ENCODE data around the gene SLC22A16.

Gene SLC22A16

DNA sequence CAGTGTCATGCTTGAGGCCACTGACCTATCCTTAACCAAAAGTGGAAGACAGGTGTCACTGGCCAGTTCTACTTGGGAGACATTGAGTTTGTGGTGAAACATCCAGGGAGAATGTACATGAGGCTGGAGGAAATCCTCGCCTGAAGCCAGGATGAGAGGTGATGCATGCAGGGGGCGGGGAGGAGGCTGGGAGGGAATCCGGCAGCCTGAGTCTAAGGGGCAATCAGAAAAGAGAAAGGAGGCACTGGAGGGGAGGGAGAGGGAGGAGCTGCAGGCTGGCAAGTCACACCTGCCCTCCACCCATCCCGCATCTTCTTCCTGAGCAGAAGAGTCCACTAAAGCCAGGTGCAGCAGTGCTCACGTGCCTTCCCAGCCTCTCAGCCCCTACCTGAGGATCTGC lies 46.2 kb downstream of the SLC22A16 start:
- H3K36me3 ChIP-seq (ENCODE audit: control insufficient read depth in 5 of 5, insufficient read depth in 5 of 5, low read length in 5 of 5) = no peaks in the 10 kb centered on the region
- no peak overlapping the region for H3K4me3 ChIP-seq (ENCODE audit: low read depth in 1 of 5, low read length in 5 of 5)
- H3K27ac ChIP-seq (ENCODE audit: low read depth, low read length) = no peak overlapping the region
- H3K9me3 ChIP-seq (ENCODE audit: control insufficient read depth in 5 of 5, low read length in 5 of 5) = peaks cover 0 to 3% (median 0%) of the 10 kb centered on the region in 5 donors
- H3K9ac ChIP-seq (ENCODE audit: low read length in 5 of 5) = no peak overlapping the region
- peaks cover 0 to 6% (median 3%) of the 10 kb centered on the region in 5 donors for H3K27me3 ChIP-seq (ENCODE audit: control insufficient read depth in 5 of 5, insufficient read depth in 4 of 5, low read length in 5 of 5)
- H3K4me1 ChIP-seq (ENCODE audit: control insufficient read depth in 5 of 5, insufficient read depth in 5 of 5, low read length in 5 of 5) = no peaks in the 10 kb centered on the region

DNA sequence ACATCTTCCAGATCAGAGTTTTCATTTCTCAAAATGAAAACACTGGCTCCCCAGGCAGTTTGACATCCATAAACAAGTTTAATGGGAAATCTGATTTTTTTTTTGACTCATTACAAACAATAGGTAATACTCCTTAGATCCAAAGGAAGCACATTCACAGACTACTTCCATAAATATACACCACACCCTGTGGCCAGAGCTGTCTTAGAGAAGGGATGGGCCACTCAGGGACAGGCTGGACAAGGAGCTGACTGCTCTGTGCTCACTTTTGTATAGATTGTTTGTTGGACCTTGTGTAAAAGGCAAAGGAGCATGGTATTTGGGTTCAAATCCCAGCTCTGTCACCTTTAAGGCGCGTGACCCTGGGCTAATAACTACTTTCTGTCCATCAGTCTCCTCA lies 48.3 kb downstream of the SLC22A16 start:
- H3K27ac ChIP-seq (ENCODE audit: low read depth, low read length) = no peak overlapping the region
- H3K4me3 ChIP-seq (ENCODE audit: low read depth in 1 of 5, low read length in 5 of 5) = no peak overlapping the region

DNA sequence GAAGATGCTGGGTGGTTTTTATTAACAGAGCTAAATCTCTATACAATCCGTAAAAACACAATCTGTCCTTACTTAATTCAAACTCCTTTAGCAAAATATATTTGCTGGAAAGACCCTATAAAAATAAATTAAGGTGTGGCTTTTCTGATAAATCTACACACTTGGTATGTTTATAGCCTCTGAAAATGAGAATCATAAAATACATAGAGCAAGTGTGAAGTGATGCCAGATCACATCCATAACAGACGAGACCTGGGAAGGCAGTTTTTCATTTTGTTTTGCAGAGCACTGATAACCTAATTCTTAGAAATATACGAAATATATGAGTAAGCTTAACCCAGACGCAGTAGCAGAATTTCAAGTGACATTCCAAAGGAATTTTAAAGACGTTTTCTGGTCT lies 50.6 kb downstream of the SLC22A16 start:
- peaks cover 0 to 4% (median 3%) of the 10 kb centered on the region in 5 donors for H3K27me3 ChIP-seq (ENCODE audit: control insufficient read depth in 5 of 5, insufficient read depth in 4 of 5, low read length in 5 of 5)
- H3K9me3 ChIP-seq (ENCODE audit: control insufficient read depth in 5 of 5, low read length in 5 of 5) = peaks cover 0 to 8% (median 0%) of the 10 kb centered on the region in 5 donors
- H3K4me3 ChIP-seq (ENCODE audit: low read depth in 1 of 5, low read length in 5 of 5) = no peak overlapping the region
- H3K36me3 ChIP-seq (ENCODE audit: control insufficient read depth in 5 of 5, insufficient read depth in 5 of 5, low read length in 5 of 5) = no peaks in the 10 kb centered on the region
- no peak overlapping the region for H3K27ac ChIP-seq (ENCODE audit: low read depth, low read length)
- no peaks in the 10 kb centered on the region for H3K4me1 ChIP-seq (ENCODE audit: control insufficient read depth in 5 of 5, insufficient read depth in 5 of 5, low read length in 5 of 5)
- H3K9ac ChIP-seq (ENCODE audit: low read length in 5 of 5) = no peak overlapping the region

More for the DNA sequence above, 48.3 kb downstream of the SLC22A16 start:
- Histone ChIP-seq H3K36me3 (ENCODE audit: control insufficient read depth in 5 of 5, insufficient read depth in 5 of 5, low read length in 5 of 5) (no peaks in the 10 kb centered on the region), H3K9ac (ENCODE audit: low read length in 5 of 5) (no peak overlapping the region), H3K4me1 (ENCODE audit: control insufficient read depth in 5 of 5, insufficient read depth in 5 of 5, low read length in 5 of 5) (no peaks in the 10 kb centered on the region), H3K27me3 (ENCODE audit: control insufficient read depth in 5 of 5, insufficient read depth in 4 of 5, low read length in 5 of 5) (peaks cover 0 to 6% (median 3%) of the 10 kb centered on the region in 5 donors), H3K9me3 (ENCODE audit: control insufficient read depth in 5 of 5, low read length in 5 of 5) (no peaks in the 10 kb centered on the region)

DNA sequence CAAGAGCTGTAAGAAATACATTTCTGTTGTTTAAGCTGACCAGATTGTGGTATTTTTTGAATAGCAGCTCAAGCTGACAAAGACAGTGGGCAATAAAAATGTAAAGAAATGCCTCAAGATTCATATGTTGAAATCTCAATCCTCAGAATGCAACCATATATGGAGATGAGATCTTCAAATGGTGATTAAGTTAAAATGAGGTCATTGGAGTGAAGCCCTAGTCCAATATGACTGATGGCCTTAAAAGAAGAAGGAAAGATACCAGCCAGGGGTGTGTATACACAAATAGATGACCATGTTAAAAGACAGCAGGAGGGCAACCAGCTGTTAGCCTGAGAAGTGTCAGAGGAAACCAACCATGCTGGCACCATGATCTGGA lies 54.0 kb downstream of the SLC22A16 start:
- Histone ChIP-seq H3K9me3 (ENCODE audit: control insufficient read depth in 5 of 5, low read length in 5 of 5) (peaks cover 0 to 8% (median 0%) of the 10 kb centered on the region in 5 donors), H3K27me3 (ENCODE audit: control insufficient read depth in 5 of 5, insufficient read depth in 4 of 5, low read length in 5 of 5) (no peaks in the 10 kb centered on the region), H3K36me3 (ENCODE audit: control insufficient read depth in 5 of 5, insufficient read depth in 5 of 5, low read length in 5 of 5) (no peaks in the 10 kb centered on the region), H3K27ac (ENCODE audit: low read depth, low read length) (no peak overlapping the region), H3K9ac (ENCODE audit: low read length in 5 of 5) (no peak overlapping the region), H3K4me1 (ENCODE audit: control insufficient read depth in 5 of 5, insufficient read depth in 5 of 5, low read length in 5 of 5) (no peaks in the 10 kb centered on the region), H3K4me3 (ENCODE audit: low read depth in 1 of 5, low read length in 5 of 5) (no peak overlapping the region)

DNA sequence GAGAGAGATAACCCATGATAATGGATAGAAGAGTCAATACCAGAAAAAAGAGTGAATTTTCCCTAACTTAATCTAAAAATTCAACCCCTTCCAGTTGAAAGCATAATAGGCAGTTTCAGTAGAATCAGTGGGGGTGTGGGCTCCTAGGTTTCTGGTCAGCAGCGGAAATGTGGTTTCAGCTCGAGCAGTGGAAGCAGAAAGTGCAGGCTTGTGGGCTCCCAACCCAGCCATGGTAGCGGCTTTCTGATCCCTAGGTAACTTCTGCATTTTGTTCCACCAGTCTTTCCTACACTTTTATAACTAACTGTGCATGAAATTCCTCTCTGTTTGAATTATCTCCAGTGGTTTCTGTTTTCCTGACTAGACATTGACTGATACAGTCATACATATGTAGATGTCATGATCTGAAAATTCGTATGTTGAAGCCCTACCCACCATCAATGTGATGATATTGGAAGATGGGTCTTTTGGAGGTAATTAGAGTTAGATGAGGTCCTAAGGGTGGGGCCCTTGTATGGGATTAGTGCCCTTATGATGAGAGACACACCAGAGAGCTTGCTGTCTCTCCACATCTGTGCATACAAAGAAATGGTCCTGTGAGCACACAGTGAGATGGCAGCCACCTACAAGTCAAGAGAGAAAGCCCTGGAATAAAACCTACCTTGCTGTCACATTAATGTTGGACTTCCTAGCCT lies 54.5 kb downstream of the SLC22A16 start:
- H3K9ac ChIP-seq (ENCODE audit: low read length in 5 of 5) = no peak overlapping the region
- no peak overlapping the region for H3K27ac ChIP-seq (ENCODE audit: low read depth, low read length)
- H3K9me3 ChIP-seq (ENCODE audit: control insufficient read depth in 5 of 5, low read length in 5 of 5) = peaks cover 0 to 8% (median 0%) of the 10 kb centered on the region in 5 donors

DNA sequence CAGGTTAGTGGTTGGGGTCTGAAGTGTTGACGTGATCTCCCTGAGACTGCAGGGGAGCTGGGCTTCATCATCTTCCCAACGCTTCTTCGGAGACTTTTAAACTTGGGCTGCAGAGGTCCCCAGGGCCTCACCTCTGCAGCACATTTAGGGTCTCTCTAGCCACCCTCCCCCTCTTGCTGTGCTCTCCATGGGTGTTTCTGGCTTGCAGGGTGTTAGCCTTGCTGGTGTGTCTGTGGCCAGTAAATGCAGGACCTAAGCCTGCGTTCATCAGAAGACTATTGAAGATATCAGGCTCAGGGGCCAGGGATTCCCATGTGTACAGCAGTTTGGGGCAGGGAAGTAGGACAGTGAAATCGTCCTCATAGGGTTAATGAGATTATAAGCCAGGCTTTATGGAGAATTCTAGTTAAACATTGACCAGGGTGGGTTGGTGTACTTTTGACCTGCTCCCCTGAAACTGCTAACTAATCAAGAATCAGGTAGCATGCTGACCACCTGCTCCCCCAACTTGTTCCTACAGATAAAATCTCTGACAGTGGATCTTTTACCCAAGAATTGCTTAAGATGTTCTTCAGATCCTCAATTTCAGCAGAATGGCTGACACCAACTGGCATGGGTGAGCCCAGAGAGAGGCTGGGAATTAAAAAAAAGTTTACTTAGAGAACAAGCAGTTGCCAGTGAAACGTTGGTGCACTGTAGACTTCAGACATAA lies 57.2 kb downstream of the SLC22A16 start:
- Histone ChIP-seq H3K4me1 (ENCODE audit: control insufficient read depth in 5 of 5, insufficient read depth in 5 of 5, low read length in 5 of 5) (peaks cover 4 to 21% (median 19%) of the 10 kb centered on the region in 5 donors), H3K9ac (ENCODE audit: low read length in 5 of 5) (no peak overlapping the region), H3K27ac (ENCODE audit: low read depth, low read length) (no peak overlapping the region), H3K4me3 (ENCODE audit: low read depth in 1 of 5, low read length in 5 of 5) (no peak overlapping the region), H3K36me3 (ENCODE audit: control insufficient read depth in 5 of 5, insufficient read depth in 5 of 5, low read length in 5 of 5) (no peaks in the 10 kb centered on the region), H3K9me3 (ENCODE audit: control insufficient read depth in 5 of 5, low read length in 5 of 5) (peaks cover 0 to 8% (median 0%) of the 10 kb centered on the region in 5 donors), H3K27me3 (ENCODE audit: control insufficient read depth in 5 of 5, insufficient read depth in 4 of 5, low read length in 5 of 5) (no peaks in the 10 kb centered on the region)

More for the DNA sequence above, 54.5 kb downstream of the SLC22A16 start:
- Histone ChIP-seq H3K4me1 (ENCODE audit: control insufficient read depth in 5 of 5, insufficient read depth in 5 of 5, low read length in 5 of 5) (no peaks in the 10 kb centered on the region), H3K27me3 (ENCODE audit: control insufficient read depth in 5 of 5, insufficient read depth in 4 of 5, low read length in 5 of 5) (no peaks in the 10 kb centered on the region), H3K4me3 (ENCODE audit: low read depth in 1 of 5, low read length in 5 of 5) (no peak overlapping the region), H3K36me3 (ENCODE audit: control insufficient read depth in 5 of 5, insufficient read depth in 5 of 5, low read length in 5 of 5) (no peaks in the 10 kb centered on the region)

DNA sequence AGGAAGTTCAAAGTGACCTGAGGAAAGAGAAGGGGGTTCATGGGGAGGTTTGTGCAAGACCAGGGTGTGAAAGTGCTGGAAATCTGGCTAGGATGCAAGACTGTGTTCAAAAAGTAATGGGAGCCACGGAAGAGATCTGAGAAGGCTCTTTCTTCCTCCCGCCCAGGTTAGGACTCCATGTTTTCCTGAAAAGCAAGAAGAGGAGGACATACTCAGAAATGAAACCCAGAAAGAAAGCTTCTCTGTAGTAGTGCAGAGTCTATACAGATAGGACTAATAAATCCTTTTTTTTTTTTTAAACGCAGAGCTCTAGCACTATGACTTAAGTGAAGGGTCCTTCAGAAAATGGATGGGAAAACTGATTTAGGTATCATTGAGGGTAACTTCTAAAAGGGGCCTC lies 57.8 kb downstream of the SLC22A16 start:
- no peak overlapping the region for H3K4me3 ChIP-seq (ENCODE audit: low read depth in 1 of 5, low read length in 5 of 5)
- H3K27ac ChIP-seq (ENCODE audit: low read depth, low read length) = no peak overlapping the region

DNA sequence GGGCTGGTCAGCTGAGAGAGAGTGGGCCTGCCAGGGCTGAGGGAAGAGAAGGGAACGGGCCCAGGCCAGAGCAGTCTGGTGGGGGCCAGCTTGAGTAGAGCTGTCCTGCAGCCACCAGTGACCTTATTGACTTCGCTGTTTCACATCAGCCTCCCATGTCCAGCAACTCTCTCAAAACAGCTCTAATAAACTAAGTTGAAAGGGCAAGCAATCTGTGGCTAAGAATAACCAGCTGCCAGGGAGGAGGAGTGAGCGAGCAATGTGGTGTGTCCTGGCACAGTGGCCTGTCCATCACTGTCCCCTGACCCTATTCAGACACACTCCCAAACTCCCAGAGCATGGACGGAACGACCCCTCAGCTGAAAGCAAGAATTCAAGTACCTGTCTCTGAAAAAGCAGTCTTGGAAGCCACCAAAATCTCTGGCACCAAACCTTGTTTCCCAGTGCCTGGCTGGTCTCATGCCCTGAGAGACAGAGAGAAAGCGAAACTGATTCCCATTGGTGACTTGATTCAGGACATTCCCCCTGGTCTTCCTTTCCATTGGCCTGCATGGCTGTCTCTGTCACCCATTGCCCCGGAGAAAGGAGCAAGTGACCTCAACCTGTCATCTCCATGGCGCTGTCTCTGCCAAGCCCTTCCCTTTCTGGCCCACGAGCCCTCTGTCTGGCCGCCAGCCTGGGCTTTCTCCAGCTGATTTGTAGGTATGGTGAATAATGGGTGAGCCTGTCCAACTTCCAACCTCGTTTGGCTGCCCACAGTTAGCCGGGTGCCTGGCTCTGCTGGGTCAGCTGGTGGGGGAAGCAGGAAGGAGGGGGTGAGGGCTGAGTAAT lies 61.1 kb downstream of the SLC22A16 start, which contains the start of gene DDO:
Gene DDO (minus strand): TSS at position 490 of the 831 bp plus-strand sequence. CDS start 2,113 bp downstream, outside the sequence.
- Histone ChIP-seq H3K4me3 (ENCODE audit: low read depth in 1 of 5, low read length in 5 of 5) (peak within 1 kb of the TSS; percentile 50 to 88 (median 67)), H3K27me3 (ENCODE audit: control insufficient read depth in 5 of 5, insufficient read depth in 4 of 5, low read length in 5 of 5) (no peaks in the 10 kb centered on the region), H3K9ac (ENCODE audit: low read length in 5 of 5) (peak within 1 kb of the TSS; percentile 13 to 73 (median 57)), H3K9me3 (ENCODE audit: control insufficient read depth in 5 of 5, low read length in 5 of 5) (no peaks in the 10 kb centered on the region), H3K4me1 (ENCODE audit: control insufficient read depth in 5 of 5, insufficient read depth in 5 of 5, low read length in 5 of 5) (peaks cover 4 to 24% (median 20%) of the 10 kb centered on the region in 5 donors), H3K36me3 (ENCODE audit: control insufficient read depth in 5 of 5, insufficient read depth in 5 of 5, low read length in 5 of 5) (no peaks in the 10 kb centered on the region), H3K27ac (ENCODE audit: low read depth, low read length) (peak within 1 kb of the TSS; percentile 93)

More for the DNA sequence above, 57.8 kb downstream of the SLC22A16 start:
- Histone ChIP-seq H3K9me3 (ENCODE audit: control insufficient read depth in 5 of 5, low read length in 5 of 5) (peaks cover 0 to 8% (median 0%) of the 10 kb centered on the region in 5 donors), H3K27me3 (ENCODE audit: control insufficient read depth in 5 of 5, insufficient read depth in 4 of 5, low read length in 5 of 5) (no peaks in the 10 kb centered on the region), H3K9ac (ENCODE audit: low read length in 5 of 5) (no peak overlapping the region), H3K36me3 (ENCODE audit: control insufficient read depth in 5 of 5, insufficient read depth in 5 of 5, low read length in 5 of 5) (no peaks in the 10 kb centered on the region), H3K4me1 (ENCODE audit: control insufficient read depth in 5 of 5, insufficient read depth in 5 of 5, low read length in 5 of 5) (peaks cover 4 to 24% (median 20%) of the 10 kb centered on the region in 5 donors)

DNA sequence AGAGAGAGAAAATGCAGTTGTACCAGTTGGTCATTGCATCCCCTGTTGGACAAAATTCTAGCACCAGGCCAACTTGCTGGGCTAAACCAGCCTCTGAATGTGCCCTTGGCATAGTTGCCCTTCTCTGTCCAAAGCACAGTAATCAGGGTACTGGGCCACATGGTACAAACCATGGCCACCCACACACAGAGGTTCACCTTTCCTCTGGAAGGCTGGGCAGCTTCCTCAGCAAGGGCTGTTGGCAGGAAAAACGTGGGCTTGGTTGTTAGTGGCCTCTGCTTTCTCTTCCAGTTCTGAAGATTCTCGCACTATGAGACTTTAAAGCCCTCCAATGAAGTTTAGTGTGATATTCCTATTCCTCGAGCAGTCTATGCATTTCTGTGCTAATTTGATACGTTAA lies 61.7 kb downstream of the SLC22A16 start:
- H3K27me3 ChIP-seq (ENCODE audit: control insufficient read depth in 5 of 5, insufficient read depth in 4 of 5, low read length in 5 of 5) = no peaks in the 10 kb centered on the region
- no peaks in the 10 kb centered on the region for H3K36me3 ChIP-seq (ENCODE audit: control insufficient read depth in 5 of 5, insufficient read depth in 5 of 5, low read length in 5 of 5)
- peak overlapping the region; percentile 50 to 88 (median 67) for H3K4me3 ChIP-seq (ENCODE audit: low read depth in 1 of 5, low read length in 5 of 5)
- H3K4me1 ChIP-seq (ENCODE audit: control insufficient read depth in 5 of 5, insufficient read depth in 5 of 5, low read length in 5 of 5) = peaks cover 4 to 24% (median 20%) of the 10 kb centered on the region in 5 donors
- H3K27ac ChIP-seq (ENCODE audit: low read depth, low read length) = peak overlapping the region; percentile 93
- H3K9ac ChIP-seq (ENCODE audit: low read length in 5 of 5) = peak overlapping the region in 4 of 5 donors; percentile 13 to 73 (median 40)
- no peaks in the 10 kb centered on the region for H3K9me3 ChIP-seq (ENCODE audit: control insufficient read depth in 5 of 5, low read length in 5 of 5)
